Measurements from ENCODE around the gene TMEM165.

GRCh38 chr4:55372259-55372658 lies 23.5 kb upstream of the TMEM165 start:
- TF ChIP-seq, protein P1, sequence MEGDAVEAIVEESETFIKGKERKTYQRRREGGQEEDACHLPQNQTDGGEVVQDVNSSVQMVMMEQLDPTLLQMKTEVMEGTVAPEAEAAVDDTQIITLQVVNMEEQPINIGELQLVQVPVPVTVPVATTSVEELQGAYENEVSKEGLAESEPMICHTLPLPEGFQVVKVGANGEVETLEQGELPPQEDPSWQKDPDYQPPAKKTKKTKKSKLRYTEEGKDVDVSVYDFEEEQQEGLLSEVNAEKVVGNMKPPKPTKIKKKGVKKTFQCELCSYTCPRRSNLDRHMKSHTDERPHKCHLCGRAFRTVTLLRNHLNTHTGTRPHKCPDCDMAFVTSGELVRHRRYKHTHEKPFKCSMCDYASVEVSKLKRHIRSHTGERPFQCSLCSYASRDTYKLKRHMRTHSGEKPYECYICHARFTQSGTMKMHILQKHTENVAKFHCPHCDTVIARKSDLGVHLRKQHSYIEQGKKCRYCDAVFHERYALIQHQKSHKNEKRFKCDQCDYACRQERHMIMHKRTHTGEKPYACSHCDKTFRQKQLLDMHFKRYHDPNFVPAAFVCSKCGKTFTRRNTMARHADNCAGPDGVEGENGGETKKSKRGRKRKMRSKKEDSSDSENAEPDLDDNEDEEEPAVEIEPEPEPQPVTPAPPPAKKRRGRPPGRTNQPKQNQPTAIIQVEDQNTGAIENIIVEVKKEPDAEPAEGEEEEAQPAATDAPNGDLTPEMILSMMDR (IDR thresholded peaks at IDR 0.05; ENCODE audit: low read depth, low read length), result no peak
- TF ChIP-seq EZH2phosphoT487 (IDR thresholded peaks at IDR 0.05; ENCODE audit: low read depth), result no peak
